Fibroblast of lung (primary cell): ENCODE data around the gene SEMA4D. TPM values are rescaled to one million over a fixed set of nuclear protein-coding genes. Genes with fewer than 3 reads are reported as not detected.

ENCODE experiments used
- DNase-seq, 2 donors: peaks; one replicate each; pipeline versions ENCODE4 v3.0.0 to v3.0.0-alpha.2; 2010; ENCODE audit warnings: low read depth in 2 of 2
- H2AFZ ChIP-seq: 2 replicates; pipeline ENCODE4 v1.5.1; 2012; ENCODE audit warnings: low read length, control low read depth, inconsistent platforms
- H3K27ac ChIP-seq: 2 replicates; pipeline ENCODE4 v1.5.1; 2011; ENCODE audit warnings: low read length, control low read depth; ENCODE audit not compliant: insufficient read depth
- H3K27me3 ChIP-seq: 2 replicates; pipeline ENCODE4 v1.5.1; 2011; ENCODE audit warnings: mild to moderate bottlenecking, low read length; ENCODE audit not compliant: control insufficient read depth, insufficient read depth
- H3K36me3 ChIP-seq: 2 replicates; pipeline ENCODE4 v1.5.1; 2011; ENCODE audit warnings: low read length; ENCODE audit not compliant: control insufficient read depth, insufficient read depth
- H3K4me1 ChIP-seq: 2 replicates; pipeline ENCODE4 v1.5.1; 2011; ENCODE audit warnings: low read length; ENCODE audit not compliant: control insufficient read depth, insufficient read depth; ENCODE audit errors: extremely low read depth
- H3K4me2 ChIP-seq: 2 replicates; pipeline ENCODE4 v1.5.1; 2011; ENCODE audit warnings: low read length, control low read depth; ENCODE audit not compliant: insufficient read depth; ENCODE audit errors: extremely low read depth
- H3K4me3 ChIP-seq, 4 experiments: fragments of 200-600 bp in 1 of 4; sonication (generic) in 1 of 4; replicated peaks in 1 of 4; 2 replicates each; pipeline ENCODE4 v1.5.1; 2011 to 2016; ENCODE audit warnings: low read length in 4 of 4, low read depth in 3 of 4, mild to moderate bottlenecking in 3 of 4, control low read depth in 2 of 4, inconsistent platforms in 1 of 4, mixed read lengths in 1 of 4; ENCODE audit not compliant: insufficient read depth in 1 of 4; ENCODE audit errors: control extremely low read depth in 1 of 4
- H3K79me2 ChIP-seq: 2 replicates; pipeline ENCODE4 v1.5.1; 2012; ENCODE audit warnings: mild to moderate bottlenecking, low read length, inconsistent platforms; ENCODE audit not compliant: control insufficient read depth, insufficient read depth
- H3K9ac ChIP-seq: 2 replicates; pipeline ENCODE4 v1.5.1; 2011; ENCODE audit warnings: mild to moderate bottlenecking, low read length, control low read depth; ENCODE audit not compliant: insufficient read depth
- H3K9me3 ChIP-seq: 2 replicates; pipeline ENCODE4 v1.5.1; 2012; ENCODE audit warnings: low read depth, low read length; ENCODE audit not compliant: control insufficient read depth, insufficient read depth
- H4K20me1 ChIP-seq: 2 replicates; pipeline ENCODE4 v1.5.1; 2011; ENCODE audit warnings: low read length; ENCODE audit not compliant: control insufficient read depth, insufficient read depth; ENCODE audit errors: extremely low read depth
- EZH2 ChIP-seq: IDR thresholded peaks from 2 replicates; pipeline ENCODE4 v1.5.1; 2012; ENCODE audit warnings: low read length, control low read depth, mild to moderate bottlenecking; ENCODE audit errors: missing control alignments
- polyA plus RNA-seq, 2 donors: library from polyadenylated mRNA; depleted of rRNA in 1 of 2; stranded (reverse) in 1 of 2; unstranded in 1 of 2; fragments of >200 nt; gene quantifications; 2 replicates each; pipeline ENCODE4 v1.2.1, GENCODE V29; 2011 to 2012; ENCODE audit warnings: missing spikeins in 1 of 2
- total RNA-seq: library from RNA; depleted of rRNA; stranded (reverse); fragments of >200 nt; gene quantifications from 2 replicates; pipeline ENCODE4 v1.2.1, GENCODE V29; 2014
- TF ChIP-seq, protein P1 (sequence below), 2 donors: IDR thresholded peaks in 1 of 2; conservative IDR thresholded peaks in 1 of 2; 1 replicate in 1 of 2; 2 replicates in 1 of 2; pipeline ENCODE4 v1.5.1; 2011 to 2012; ENCODE audit warnings: low read length in 2 of 2, control low read depth in 1 of 2, inconsistent platforms in 1 of 2, low read depth in 1 of 2, mild to moderate bottlenecking in 1 of 2

SEMA4D gene
- total and polyA plus RNA-seq, 2 donors (not counting 1 experiment from before 2014, with no cell fraction given): 0.67 to 2.6 TPM

DNA sequence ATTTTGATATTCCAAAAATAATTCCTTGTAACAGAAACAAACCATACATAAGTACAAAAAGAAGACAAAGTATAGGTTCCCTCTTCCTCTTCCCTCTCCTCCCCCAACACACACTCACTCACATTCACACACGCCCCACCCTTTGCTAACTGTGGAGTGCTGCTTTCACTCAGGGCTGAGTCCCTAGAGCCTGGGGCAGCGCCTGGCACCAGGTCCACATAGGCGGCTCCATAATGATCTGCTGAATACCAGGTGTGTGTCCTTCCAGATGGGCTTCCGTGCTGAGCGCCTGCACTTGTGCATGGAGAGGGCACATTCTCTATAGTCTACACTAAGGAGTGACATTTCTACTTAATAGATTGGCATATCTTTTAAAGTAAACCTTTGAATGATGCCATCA, 3.7 kb downstream of the SEMA4D start:
- H3K4me3 ChIP-seq: no peak overlapping the region
- no peaks in the 10 kb centered on the region for H3K4me1 ChIP-seq
- H3K36me3 ChIP-seq: no peaks in the 10 kb centered on the region
- H3K9ac ChIP-seq: no peak overlapping the region
- H3K9me3 ChIP-seq: no peaks in the 10 kb centered on the region
- H3K4me2 ChIP-seq: no peak overlapping the region
- no peaks in the 10 kb centered on the region for H3K79me2 ChIP-seq
- peaks cover 2% of the 10 kb centered on the region for H3K27me3 ChIP-seq
- TF ChIP-seq, protein P1, sequence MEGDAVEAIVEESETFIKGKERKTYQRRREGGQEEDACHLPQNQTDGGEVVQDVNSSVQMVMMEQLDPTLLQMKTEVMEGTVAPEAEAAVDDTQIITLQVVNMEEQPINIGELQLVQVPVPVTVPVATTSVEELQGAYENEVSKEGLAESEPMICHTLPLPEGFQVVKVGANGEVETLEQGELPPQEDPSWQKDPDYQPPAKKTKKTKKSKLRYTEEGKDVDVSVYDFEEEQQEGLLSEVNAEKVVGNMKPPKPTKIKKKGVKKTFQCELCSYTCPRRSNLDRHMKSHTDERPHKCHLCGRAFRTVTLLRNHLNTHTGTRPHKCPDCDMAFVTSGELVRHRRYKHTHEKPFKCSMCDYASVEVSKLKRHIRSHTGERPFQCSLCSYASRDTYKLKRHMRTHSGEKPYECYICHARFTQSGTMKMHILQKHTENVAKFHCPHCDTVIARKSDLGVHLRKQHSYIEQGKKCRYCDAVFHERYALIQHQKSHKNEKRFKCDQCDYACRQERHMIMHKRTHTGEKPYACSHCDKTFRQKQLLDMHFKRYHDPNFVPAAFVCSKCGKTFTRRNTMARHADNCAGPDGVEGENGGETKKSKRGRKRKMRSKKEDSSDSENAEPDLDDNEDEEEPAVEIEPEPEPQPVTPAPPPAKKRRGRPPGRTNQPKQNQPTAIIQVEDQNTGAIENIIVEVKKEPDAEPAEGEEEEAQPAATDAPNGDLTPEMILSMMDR (conservative IDR thresholded peaks at IDR 0.05 in 1 of 2, IDR thresholded peaks at IDR 0.05 in 1 of 2; ENCODE audit: low read depth in 1 of 2, low read length in 2 of 2): no peak
- DNase-seq: no peak
- H2AFZ ChIP-seq: no peak overlapping the region
- no peak overlapping the region for H3K27ac ChIP-seq
- no peaks in the 10 kb centered on the region for H4K20me1 ChIP-seq

DNA sequence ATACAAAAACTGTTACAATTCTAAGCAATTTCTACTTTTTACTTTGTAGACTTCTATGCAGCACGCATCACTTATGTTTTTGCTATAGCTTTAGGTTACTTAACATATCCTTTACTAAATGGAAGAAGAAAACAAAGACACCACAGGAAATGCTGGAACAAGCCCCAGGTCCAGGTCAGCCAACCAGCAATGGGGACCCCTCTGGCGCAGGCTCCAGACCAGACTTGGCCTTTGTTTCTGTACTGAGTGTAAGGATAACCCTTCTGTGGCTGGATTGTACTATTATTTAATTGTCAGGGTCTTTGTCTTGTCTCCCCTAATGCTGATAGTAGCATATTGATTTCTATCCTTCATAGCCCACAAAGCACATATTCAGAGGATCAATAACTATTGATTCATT, 4.2 kb downstream of the SEMA4D start:
- H3K4me1 ChIP-seq: no peaks in the 10 kb centered on the region
- no peak overlapping the region for H2AFZ ChIP-seq
- no peaks in the 10 kb centered on the region for H3K9me3 ChIP-seq
- H3K36me3 ChIP-seq: no peaks in the 10 kb centered on the region
- H3K9ac ChIP-seq: no peak overlapping the region
- no peak overlapping the region for H3K27ac ChIP-seq
- H4K20me1 ChIP-seq: no peaks in the 10 kb centered on the region
- no peak for DNase-seq
- H3K4me2 ChIP-seq: no peak overlapping the region
- TF ChIP-seq EZH2: no peak
- TF ChIP-seq, protein P1 (conservative IDR thresholded peaks at IDR 0.05 in 1 of 2, IDR thresholded peaks at IDR 0.05 in 1 of 2; ENCODE audit: low read depth in 1 of 2, low read length in 2 of 2): no peak
- no peak overlapping the region for H3K4me3 ChIP-seq
- H3K27me3 ChIP-seq: peaks cover 2% of the 10 kb centered on the region
- no peaks in the 10 kb centered on the region for H3K79me2 ChIP-seq

DNA sequence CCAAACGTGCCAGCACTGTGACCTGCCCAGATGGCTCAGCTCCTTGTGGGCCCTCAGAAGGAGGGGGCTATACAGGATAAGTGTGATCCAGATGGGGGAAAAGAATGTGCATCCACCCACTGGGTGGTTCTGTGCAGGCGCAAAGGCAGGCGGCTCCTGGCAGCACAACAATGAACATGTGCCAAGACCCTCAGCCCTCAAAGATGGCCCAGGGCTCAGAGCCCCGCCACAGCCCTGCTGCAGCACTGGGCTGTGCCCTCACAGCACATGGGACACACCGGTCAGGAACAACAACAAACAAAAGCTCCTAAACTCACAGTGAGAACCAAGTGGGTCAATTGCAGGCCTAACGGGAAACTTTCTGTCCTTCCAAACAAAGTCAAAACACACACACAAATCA, 4.7 kb downstream of the SEMA4D start:
- no peak overlapping the region for H3K4me3 ChIP-seq
- H3K4me2 ChIP-seq: no peak overlapping the region
- no peaks in the 10 kb centered on the region for H3K36me3 ChIP-seq
- H3K9ac ChIP-seq: no peak overlapping the region
- H3K27me3 ChIP-seq: peaks cover 2% of the 10 kb centered on the region
- H3K79me2 ChIP-seq: no peaks in the 10 kb centered on the region
- no peaks in the 10 kb centered on the region for H3K4me1 ChIP-seq
- H4K20me1 ChIP-seq: no peaks in the 10 kb centered on the region
- DNase-seq: no peak
- no peak overlapping the region for H2AFZ ChIP-seq
- no peak overlapping the region for H3K27ac ChIP-seq
- TF ChIP-seq, protein P1 (conservative IDR thresholded peaks at IDR 0.05 in 1 of 2, IDR thresholded peaks at IDR 0.05 in 1 of 2; ENCODE audit: low read depth in 1 of 2, low read length in 2 of 2): no peak
- TF ChIP-seq EZH2: no peak
- no peaks in the 10 kb centered on the region for H3K9me3 ChIP-seq
